HG02798 (cell line): Measurements from ENCODE around the gene PREX1.
A peak's percentile ranks its signal among the peaks of the same experiment; 100 is the strongest.

Source experiments
- ATAC-seq: cut with Tn5 transposase; IDR thresholded peaks from one replicate; pipeline ENCODE4 v1.9.1; 2021; ENCODE audit warnings: mild to moderate bottlenecking; ENCODE audit not compliant: unreplicated experiment, poor library complexity

PREX1 gene

GRCh38 chr20:48797850-48798747 is 29.7 kb downstream of the PREX1 start:
- ATAC-seq = no peak

- ATAC-seq = no peak
Observed at GRCh38 chr20:48797275-48797825, 30.4 kb downstream of the PREX1 start.

- no peak for ATAC-seq
Observed at GRCh38 chr20:48795732-48796131, 32.1 kb downstream of the PREX1 start.

- no peak for ATAC-seq
Observed at GRCh38 chr20:48794816-48795457, 32.9 kb downstream of the PREX1 start.

- no peak for ATAC-seq
Observed at GRCh38 chr20:48794360-48794759, 33.4 kb downstream of the PREX1 start.

GRCh38 chr20:48793776-48794175 is 34.0 kb downstream of the PREX1 start:
- ATAC-seq = no peak

GRCh38 chr20:48791666-48792071 is 36.1 kb downstream of the PREX1 start:
- ATAC-seq = no peak

- ATAC-seq = no peak
Observed at GRCh38 chr20:48791014-48791413, 36.8 kb downstream of the PREX1 start.

- ATAC-seq = no peak
Observed at GRCh38 chr20:48790473-48791003, 37.3 kb downstream of the PREX1 start.

GRCh38 chr20:48789781-48790472 is 37.9 kb downstream of the PREX1 start:
- ATAC-seq = peak; percentile 25

- ATAC-seq = peak; percentile 24
Observed at GRCh38 chr20:48789185-48789668, 38.6 kb downstream of the PREX1 start.

- peak; percentile 65 for ATAC-seq
Observed at GRCh38 chr20:48788486-48789072, 39.2 kb downstream of the PREX1 start.

GRCh38 chr20:48787861-48788375 is 39.9 kb downstream of the PREX1 start:
- peak; percentile 16 for ATAC-seq

GRCh38 chr20:48786951-48787705 is 40.7 kb downstream of the PREX1 start:
- ATAC-seq = no peak

- ATAC-seq = no peak
Observed at GRCh38 chr20:48785801-48786200, 42.0 kb downstream of the PREX1 start.

- no peak for ATAC-seq
Observed at GRCh38 chr20:48785256-48785655, 42.5 kb downstream of the PREX1 start.

- ATAC-seq = no peak
Observed at GRCh38 chr20:48784273-48784641, 43.5 kb downstream of the PREX1 start.

GRCh38 chr20:48783533-48784272 is 44.1 kb downstream of the PREX1 start:
- no peak for ATAC-seq
